A673 (cell line): ENCODE measurements around the gene OTOP1.

Source experiments
- CTCF ChIP-seq: fragments of 300-800, 200-600 bp; sonication (generic); conservative IDR thresholded peaks from 2 replicates; pipeline ENCODE4 v1.5.1; 2017; ENCODE audit warnings: low read depth, mild to moderate bottlenecking, antibody characterized with exemption, low read length, moderate library complexity, mixed read lengths
- EZH2 ChIP-seq: fragments of 200-600 bp; sonication (generic); IDR thresholded peaks from 2 replicates; pipeline ENCODE4 v1.6.1; 2017; ENCODE audit warnings: borderline replicate concordance, low read depth, mild to moderate bottlenecking, mixed read lengths, antibody characterized with exemption, low read length; ENCODE audit not compliant: poor library complexity, severe bottlenecking

- no peak for TF ChIP-seq EZH2
- no peak for TF ChIP-seq CTCF
Observed at GRCh38 chr4:4270529-4270928, 43.8 kb upstream of the OTOP1 start.
